ENCODE measurements around the gene ITGAV. TPM values are rescaled to one million over a fixed set of nuclear protein-coding genes. Genes with fewer than 3 reads are reported as not detected.

ITGAV gene
- total and polyA plus RNA-seq, 8 donors = 53.6 to 175 (median 57.6) TPM

DNA sequence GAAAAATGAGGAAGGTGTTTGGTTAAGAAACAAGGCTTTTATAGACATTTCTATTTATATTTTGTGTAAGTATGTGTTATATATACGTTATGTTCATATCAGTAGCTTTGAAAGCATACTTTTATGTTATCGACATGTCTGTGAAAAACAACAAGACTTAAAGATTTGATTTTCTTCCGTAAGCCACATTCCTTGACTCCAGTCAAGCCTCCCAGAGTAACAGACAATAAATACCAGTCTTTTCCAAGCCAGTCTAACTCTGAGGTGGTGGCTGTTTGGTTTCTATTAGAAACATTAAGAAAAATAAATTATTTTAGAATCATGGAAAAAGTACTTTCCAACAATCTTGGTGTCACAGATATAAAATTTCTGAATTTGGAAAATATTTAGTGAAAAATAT, 16.3 kb upstream of the ITGAV start:
- intact Hi-C loops (cut with DNase I) = no loop called here

DNA sequence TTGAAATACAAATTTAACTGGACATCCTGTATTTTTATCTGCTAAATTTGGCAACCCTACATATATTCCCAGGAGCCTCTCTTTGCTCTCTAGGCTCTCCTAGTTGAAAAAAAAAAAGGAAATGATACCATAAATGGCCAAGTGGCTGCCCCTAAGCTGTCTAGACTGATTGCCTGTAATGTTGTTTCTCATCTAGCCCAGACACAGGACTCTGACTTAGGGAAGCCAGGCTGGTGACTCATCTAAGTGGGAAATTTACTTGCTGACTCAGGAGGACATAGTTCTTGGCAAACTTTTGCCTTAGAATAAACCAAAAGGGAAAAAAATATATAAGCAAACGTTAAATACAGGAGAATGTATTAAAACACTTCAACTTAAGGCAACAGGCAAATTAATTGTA, 14.6 kb upstream of the ITGAV start:
- Histone ChIP-seq H3K4me3 (no peak overlapping the region), H3K4me1 (peaks cover 5 to 21% of the 10 kb centered on the region in 2 donors), H3K9me3 (no peaks in the 10 kb centered on the region), H3K27ac (peak overlapping the region; percentile 25 to 62), H3K27me3 (no peaks in the 10 kb centered on the region), H3K36me3 (no peaks in the 10 kb centered on the region)
- TF ChIP-seq, protein P1, sequence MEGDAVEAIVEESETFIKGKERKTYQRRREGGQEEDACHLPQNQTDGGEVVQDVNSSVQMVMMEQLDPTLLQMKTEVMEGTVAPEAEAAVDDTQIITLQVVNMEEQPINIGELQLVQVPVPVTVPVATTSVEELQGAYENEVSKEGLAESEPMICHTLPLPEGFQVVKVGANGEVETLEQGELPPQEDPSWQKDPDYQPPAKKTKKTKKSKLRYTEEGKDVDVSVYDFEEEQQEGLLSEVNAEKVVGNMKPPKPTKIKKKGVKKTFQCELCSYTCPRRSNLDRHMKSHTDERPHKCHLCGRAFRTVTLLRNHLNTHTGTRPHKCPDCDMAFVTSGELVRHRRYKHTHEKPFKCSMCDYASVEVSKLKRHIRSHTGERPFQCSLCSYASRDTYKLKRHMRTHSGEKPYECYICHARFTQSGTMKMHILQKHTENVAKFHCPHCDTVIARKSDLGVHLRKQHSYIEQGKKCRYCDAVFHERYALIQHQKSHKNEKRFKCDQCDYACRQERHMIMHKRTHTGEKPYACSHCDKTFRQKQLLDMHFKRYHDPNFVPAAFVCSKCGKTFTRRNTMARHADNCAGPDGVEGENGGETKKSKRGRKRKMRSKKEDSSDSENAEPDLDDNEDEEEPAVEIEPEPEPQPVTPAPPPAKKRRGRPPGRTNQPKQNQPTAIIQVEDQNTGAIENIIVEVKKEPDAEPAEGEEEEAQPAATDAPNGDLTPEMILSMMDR (IDR thresholded peaks at IDR 0.05) = no peak
- intact Hi-C loops (cut with DNase I) = no loop called here
- peak; percentile 96 for ATAC-seq
- DNase-seq = peak in 3 of 4 donors; percentile 30 to 77 (median 43)

More for the DNA sequence above, 16.3 kb upstream of the ITGAV start:
- no peak for DNase-seq
- Histone ChIP-seq H3K4me3 (no peak overlapping the region), H3K27me3 (no peaks in the 10 kb centered on the region), H3K36me3 (no peaks in the 10 kb centered on the region), H3K27ac (no peak overlapping the region), H3K9me3 (no peaks in the 10 kb centered on the region), H3K4me1 (peaks cover 5 to 21% of the 10 kb centered on the region in 2 donors)
- TF ChIP-seq, protein P1 (IDR thresholded peaks at IDR 0.05) = no peak
- no peak for ATAC-seq

DNA sequence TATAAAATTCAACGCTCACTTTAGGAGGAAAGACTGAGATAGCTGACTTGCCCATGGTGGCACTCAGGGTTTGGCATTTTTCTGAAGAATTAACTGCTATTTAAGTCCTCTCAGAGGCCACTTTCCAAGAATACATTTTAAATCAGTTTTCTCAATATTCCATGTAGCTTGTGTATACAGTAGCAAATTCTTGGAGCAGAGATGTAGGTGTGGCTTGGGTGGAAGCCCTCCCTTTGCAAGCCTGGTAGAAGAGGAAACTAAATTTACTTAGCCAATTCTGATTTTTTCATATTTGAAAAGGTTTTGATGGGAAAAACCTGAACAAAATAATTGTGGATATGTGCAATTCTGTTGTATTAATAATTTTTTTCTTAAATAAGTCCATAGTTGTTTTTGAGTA, 14.0 kb upstream of the ITGAV start:
- peak in 1 of 4 donors; percentile 6 for DNase-seq
- H3K4me1 ChIP-seq = peaks cover 5 to 21% of the 10 kb centered on the region in 2 donors
- intact Hi-C loops (cut with DNase I) = no loop called here
- H3K27ac ChIP-seq = peak overlapping the region; percentile 25 to 53
- peak; percentile 66 for ATAC-seq
- TF ChIP-seq, protein P1 (IDR thresholded peaks at IDR 0.05) = no peak
- no peaks in the 10 kb centered on the region for H3K36me3 ChIP-seq
- H3K4me3 ChIP-seq = no peak overlapping the region
- H3K9me3 ChIP-seq = no peaks in the 10 kb centered on the region
- no peaks in the 10 kb centered on the region for H3K27me3 ChIP-seq

DNA sequence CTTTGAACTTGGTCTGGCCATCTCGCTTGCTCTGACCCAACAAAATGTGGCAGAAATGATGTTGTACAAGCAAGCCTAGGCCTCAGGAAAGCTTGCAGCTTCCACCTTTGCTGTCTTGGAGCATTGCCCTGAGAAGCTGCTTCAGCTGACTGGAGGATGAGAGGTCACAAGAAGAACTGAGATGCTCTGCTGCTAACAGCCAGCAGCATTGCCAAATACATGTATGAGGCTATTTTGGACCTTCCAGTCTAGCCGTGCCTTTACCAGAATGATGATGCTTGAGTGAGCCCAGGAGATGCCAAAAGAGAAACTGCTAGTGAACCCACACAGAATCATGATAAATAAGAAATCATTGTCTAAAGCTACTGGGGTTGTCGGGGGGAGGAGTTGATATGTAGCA, 13.2 kb upstream of the ITGAV start:
- intact Hi-C loops (cut with DNase I) = no loop called here
- Histone ChIP-seq H3K27ac (no peak overlapping the region), H3K27me3 (no peaks in the 10 kb centered on the region), H3K36me3 (no peaks in the 10 kb centered on the region), H3K9me3 (no peaks in the 10 kb centered on the region), H3K4me3 (no peak overlapping the region), H3K4me1 (peaks cover 5 to 21% of the 10 kb centered on the region in 2 donors)
- TF ChIP-seq, protein P1 (IDR thresholded peaks at IDR 0.05) = no peak
- ATAC-seq = peak; percentile 10
- no peak for DNase-seq

DNA sequence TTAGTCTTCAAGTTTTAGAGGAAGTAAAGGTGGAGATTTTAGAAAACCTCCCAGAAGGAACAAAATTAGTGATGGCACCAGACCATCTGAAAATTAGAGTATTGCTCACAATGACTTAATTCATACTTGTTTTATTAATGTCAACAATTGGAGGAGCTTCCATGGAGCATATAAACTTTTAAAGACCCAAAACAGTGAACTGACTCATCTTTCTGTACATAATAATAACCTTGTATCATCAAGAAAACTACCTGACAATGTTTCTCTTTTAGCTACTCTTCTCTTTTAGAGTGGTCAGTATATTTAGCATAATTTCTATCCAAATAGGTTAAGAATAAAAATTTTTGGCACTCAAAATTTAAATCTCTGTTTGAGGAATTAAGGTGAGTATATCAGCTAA, 7.2 kb upstream of the ITGAV start:
- Histone ChIP-seq H3K4me3 (no peak overlapping the region), H3K9me3 (no peaks in the 10 kb centered on the region), H3K27ac (no peak overlapping the region), H3K36me3 (no peaks in the 10 kb centered on the region), H3K4me1 (no peaks in the 10 kb centered on the region), H3K27me3 (no peaks in the 10 kb centered on the region)
- DNase-seq = no peak
- TF ChIP-seq, protein P1 (IDR thresholded peaks at IDR 0.05) = no peak
- intact Hi-C loops (cut with DNase I) = no loop called here
- ATAC-seq = no peak

All from left lung (tissue), 10 donors.